ENCODE results near the gene EIF4G3.

Gene EIF4G3

DNA sequence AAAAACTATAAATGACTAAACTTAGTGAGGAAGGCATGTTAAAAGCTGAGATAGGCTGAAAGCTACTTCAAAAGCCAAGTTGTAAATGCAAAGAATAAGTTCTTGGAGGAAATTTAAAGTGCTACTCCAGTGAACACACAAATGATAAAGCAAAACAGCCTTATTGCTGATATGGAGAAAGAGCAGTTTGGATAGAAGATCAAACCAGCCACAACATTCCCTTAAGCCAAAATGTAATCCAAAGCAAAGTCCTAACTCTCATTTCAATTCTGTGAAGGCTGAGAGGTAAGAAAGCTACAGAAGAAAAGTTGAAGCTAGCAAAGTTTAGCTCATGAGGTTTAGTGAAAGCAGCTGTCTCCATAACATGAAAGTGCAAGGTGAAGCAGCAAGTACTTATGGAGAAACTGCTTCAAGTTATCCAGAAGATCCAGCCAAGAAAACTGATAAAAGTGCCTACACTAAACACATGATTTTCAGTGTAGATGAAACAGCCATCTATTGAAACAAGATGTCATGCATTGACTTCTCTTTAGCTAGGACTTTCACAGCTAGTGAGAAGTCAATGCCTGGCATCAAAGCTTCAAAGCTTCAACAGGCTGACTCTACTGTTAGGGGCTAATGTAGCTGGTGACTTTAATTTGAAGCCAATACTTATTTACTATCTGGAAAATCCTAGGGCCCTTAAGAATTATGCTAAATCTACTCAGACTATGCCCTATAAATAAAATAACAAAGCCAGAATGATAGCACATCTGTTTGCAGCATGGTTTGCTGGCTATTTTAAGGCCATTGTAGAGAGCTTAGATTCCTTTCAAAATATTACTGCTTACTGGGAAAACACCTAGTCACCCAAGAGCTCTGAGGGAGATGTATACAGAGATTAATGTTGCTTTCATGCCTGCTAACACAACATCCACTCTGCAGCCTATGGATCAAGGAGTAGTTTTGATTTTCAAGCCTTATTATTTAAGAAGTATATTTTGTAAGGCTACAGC is 188.6 kb downstream of the EIF4G3 start:
- Histone ChIP-seq H3K4me2 (ENCODE audit: low read length) (no peak overlapping the region), H3K27ac (ENCODE audit: low read depth, low read length, poor library complexity, severe bottlenecking) (no peak overlapping the region), H3K9me2 (ENCODE audit: low read depth, low read length) (no peaks in the 10 kb centered on the region), H2AFZ (ENCODE audit: low read length) (no peak overlapping the region), H3K4me3 (ENCODE audit: low read depth, low read length, poor library complexity, severe bottlenecking) (no peak overlapping the region), H3K27me3 (ENCODE audit: insufficient read depth, low read length) (no peaks in the 10 kb centered on the region), H3F3A (ENCODE audit: insufficient read depth, low read length) (no peaks in the 10 kb centered on the region), H3K4me1 (ENCODE audit: insufficient read depth, low read length, severe bottlenecking) (peaks cover 8% of the 10 kb centered on the region), H3K79me2 (ENCODE audit: insufficient read depth, low read length) (no peaks in the 10 kb centered on the region), H3K9ac (ENCODE audit: low read length) (no peak overlapping the region), H4K20me1 (ENCODE audit: insufficient read depth, low read length) (no peaks in the 10 kb centered on the region), H3K36me3 (ENCODE audit: insufficient read depth, low read length) (no peaks in the 10 kb centered on the region), H3K9me3 (ENCODE audit: low read length) (no peaks in the 10 kb centered on the region)
- TF ChIP-seq EZH2 (IDR thresholded peaks at IDR 0.05; ENCODE audit: borderline replicate concordance, low read length), result no peak
- TF ChIP-seq, protein P1, sequence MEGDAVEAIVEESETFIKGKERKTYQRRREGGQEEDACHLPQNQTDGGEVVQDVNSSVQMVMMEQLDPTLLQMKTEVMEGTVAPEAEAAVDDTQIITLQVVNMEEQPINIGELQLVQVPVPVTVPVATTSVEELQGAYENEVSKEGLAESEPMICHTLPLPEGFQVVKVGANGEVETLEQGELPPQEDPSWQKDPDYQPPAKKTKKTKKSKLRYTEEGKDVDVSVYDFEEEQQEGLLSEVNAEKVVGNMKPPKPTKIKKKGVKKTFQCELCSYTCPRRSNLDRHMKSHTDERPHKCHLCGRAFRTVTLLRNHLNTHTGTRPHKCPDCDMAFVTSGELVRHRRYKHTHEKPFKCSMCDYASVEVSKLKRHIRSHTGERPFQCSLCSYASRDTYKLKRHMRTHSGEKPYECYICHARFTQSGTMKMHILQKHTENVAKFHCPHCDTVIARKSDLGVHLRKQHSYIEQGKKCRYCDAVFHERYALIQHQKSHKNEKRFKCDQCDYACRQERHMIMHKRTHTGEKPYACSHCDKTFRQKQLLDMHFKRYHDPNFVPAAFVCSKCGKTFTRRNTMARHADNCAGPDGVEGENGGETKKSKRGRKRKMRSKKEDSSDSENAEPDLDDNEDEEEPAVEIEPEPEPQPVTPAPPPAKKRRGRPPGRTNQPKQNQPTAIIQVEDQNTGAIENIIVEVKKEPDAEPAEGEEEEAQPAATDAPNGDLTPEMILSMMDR (IDR thresholded peaks at IDR 0.05; ENCODE audit: low read length), result no peak

DNA sequence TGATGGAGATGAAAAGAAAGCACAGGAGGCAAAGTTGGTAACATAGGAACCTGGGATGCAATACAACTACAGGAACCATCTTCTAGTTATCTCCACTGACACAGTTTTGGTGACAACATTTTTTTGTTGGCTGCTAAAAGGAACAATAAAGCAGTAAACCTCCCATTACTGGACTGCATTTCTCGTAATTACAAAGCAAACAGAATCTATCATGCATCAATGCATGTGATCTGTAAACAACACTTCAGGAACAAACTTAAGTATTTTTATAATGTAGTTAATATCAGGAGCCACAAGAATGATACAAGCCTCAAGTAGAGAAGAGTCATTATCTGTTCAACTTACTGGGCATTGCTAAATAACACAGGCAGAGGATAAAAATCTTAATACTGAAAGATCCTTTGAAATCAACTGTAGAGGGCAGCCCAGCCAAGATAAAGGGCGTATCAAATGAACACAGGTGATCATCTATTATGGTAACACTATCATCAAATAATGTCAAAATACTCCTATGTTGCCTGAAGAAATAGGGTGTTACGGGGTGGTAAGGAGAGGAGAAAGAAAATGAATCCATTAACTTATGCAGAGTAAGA is 193.3 kb downstream of the EIF4G3 start:
- Histone ChIP-seq H3K4me2 (ENCODE audit: low read length) (no peak overlapping the region), H4K20me1 (ENCODE audit: insufficient read depth, low read length) (no peaks in the 10 kb centered on the region), H3K36me3 (ENCODE audit: insufficient read depth, low read length) (peaks cover 17% of the 10 kb centered on the region; the same call in 1 of the 2 replicates), H3K4me3 (ENCODE audit: low read depth, low read length, poor library complexity, severe bottlenecking) (no peak overlapping the region), H3F3A (ENCODE audit: insufficient read depth, low read length) (no peaks in the 10 kb centered on the region), H3K9me3 (ENCODE audit: low read length) (no peaks in the 10 kb centered on the region), H3K9ac (ENCODE audit: low read length) (no peak overlapping the region), H3K27ac (ENCODE audit: low read depth, low read length, poor library complexity, severe bottlenecking) (no peak overlapping the region), H3K27me3 (ENCODE audit: insufficient read depth, low read length) (no peaks in the 10 kb centered on the region), H2AFZ (ENCODE audit: low read length) (no peak overlapping the region), H3K4me1 (ENCODE audit: insufficient read depth, low read length, severe bottlenecking) (no peaks in the 10 kb centered on the region), H3K79me2 (ENCODE audit: insufficient read depth, low read length) (no peaks in the 10 kb centered on the region), H3K9me2 (ENCODE audit: low read depth, low read length) (no peaks in the 10 kb centered on the region)
- TF ChIP-seq, protein P1 (IDR thresholded peaks at IDR 0.05; ENCODE audit: low read length), result peak; percentile 42; the same call in 1 of the 2 replicates
- no peak for TF ChIP-seq EZH2 (IDR thresholded peaks at IDR 0.05; ENCODE audit: borderline replicate concordance, low read length)

DNA sequence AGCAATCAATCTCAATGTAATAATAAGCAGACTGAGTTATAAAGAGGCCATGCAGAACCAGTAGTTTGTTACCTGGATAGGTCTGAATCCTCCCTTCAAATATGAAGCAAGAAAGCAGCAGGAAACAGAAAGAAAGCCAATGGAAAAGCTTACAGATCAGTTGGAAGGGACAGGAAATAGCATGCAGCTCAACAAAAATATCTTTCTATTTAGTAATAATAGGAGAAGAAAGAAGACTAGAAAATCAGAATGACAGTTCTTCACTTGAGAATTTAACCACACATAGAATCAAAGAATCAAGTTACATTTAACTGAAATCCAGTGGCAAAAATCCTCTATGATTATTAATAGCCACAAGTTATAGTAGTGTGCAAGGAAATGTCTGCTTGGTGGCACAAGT is 194.4 kb downstream of the EIF4G3 start:
- H3F3A ChIP-seq (ENCODE audit: insufficient read depth, low read length), result no peaks in the 10 kb centered on the region
- H3K4me3 ChIP-seq (ENCODE audit: low read depth, low read length, poor library complexity, severe bottlenecking), result no peak overlapping the region
- no peak overlapping the region for H3K9ac ChIP-seq (ENCODE audit: low read length)
- H3K27me3 ChIP-seq (ENCODE audit: insufficient read depth, low read length), result no peaks in the 10 kb centered on the region
- H3K9me2 ChIP-seq (ENCODE audit: low read depth, low read length), result no peaks in the 10 kb centered on the region
- H3K4me2 ChIP-seq (ENCODE audit: low read length), result no peak overlapping the region
- H4K20me1 ChIP-seq (ENCODE audit: insufficient read depth, low read length), result no peaks in the 10 kb centered on the region
- no peaks in the 10 kb centered on the region for H3K9me3 ChIP-seq (ENCODE audit: low read length)
- no peak overlapping the region for H2AFZ ChIP-seq (ENCODE audit: low read length)
- H3K4me1 ChIP-seq (ENCODE audit: insufficient read depth, low read length, severe bottlenecking), result no peaks in the 10 kb centered on the region
- peaks cover 22% of the 10 kb centered on the region; the same call in 1 of the 2 replicates for H3K36me3 ChIP-seq (ENCODE audit: insufficient read depth, low read length)
- H3K79me2 ChIP-seq (ENCODE audit: insufficient read depth, low read length), result no peaks in the 10 kb centered on the region
- H3K27ac ChIP-seq (ENCODE audit: low read depth, low read length, poor library complexity, severe bottlenecking), result no peak overlapping the region
- TF ChIP-seq, protein P1 (IDR thresholded peaks at IDR 0.05; ENCODE audit: low read length), result no peak
- no peak for TF ChIP-seq EZH2 (IDR thresholded peaks at IDR 0.05; ENCODE audit: borderline replicate concordance, low read length)

All from OCI-LY1 (cell line).